ENCODE data around the gene SAMHD1. TPM values are rescaled to one million over a fixed set of nuclear protein-coding genes. Genes with fewer than 3 reads are reported as not detected.

Gene SAMHD1
- total RNA-seq, 3 donors from 2014 or later (not counting 1 experiment from before 2014, with no cell fraction given) = 237 to 279 (median 270) TPM

DNA sequence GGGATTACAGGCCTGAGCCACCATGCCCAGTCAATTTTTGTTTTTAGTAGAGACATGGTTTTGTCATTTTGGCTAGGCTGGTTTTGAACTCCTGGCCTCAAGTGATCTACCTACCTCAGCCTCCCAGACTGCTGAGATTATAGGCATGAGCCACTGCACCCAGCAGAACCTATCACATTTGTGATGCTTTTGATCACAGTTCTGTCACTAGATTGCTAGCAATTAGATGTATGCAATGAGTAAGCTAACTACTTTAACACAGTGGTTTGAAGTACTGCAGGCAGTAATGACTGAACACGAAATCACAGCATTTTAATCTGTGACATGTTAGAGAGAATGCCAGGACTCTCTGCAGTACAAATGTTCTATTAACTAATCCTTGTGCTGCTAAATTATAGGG is 19.6 kb upstream of the SAMHD1 start:
- H3K4me1 Mint-ChIP-seq = peaks cover 27 to 38% of the 10 kb centered on the region in 2 donors
- Histone ChIP-seq H3K4me1 (ENCODE audit: control insufficient read depth, insufficient read depth, low read length) (peaks cover 43% of the 10 kb centered on the region), H3K9me3 (ENCODE audit: control insufficient read depth, insufficient read depth, low read length) (no peaks in the 10 kb centered on the region), H3K4me3 (ENCODE audit: low read length) (no peak overlapping the region), H3K27me3 (ENCODE audit: control insufficient read depth, insufficient read depth, low read length) (no peaks in the 10 kb centered on the region), H3K36me3 (ENCODE audit: control insufficient read depth, insufficient read depth, low read length) (no peaks in the 10 kb centered on the region), H3K27ac (ENCODE audit: low read length) (no peak overlapping the region)
- TF ChIP-seq, protein P1, sequence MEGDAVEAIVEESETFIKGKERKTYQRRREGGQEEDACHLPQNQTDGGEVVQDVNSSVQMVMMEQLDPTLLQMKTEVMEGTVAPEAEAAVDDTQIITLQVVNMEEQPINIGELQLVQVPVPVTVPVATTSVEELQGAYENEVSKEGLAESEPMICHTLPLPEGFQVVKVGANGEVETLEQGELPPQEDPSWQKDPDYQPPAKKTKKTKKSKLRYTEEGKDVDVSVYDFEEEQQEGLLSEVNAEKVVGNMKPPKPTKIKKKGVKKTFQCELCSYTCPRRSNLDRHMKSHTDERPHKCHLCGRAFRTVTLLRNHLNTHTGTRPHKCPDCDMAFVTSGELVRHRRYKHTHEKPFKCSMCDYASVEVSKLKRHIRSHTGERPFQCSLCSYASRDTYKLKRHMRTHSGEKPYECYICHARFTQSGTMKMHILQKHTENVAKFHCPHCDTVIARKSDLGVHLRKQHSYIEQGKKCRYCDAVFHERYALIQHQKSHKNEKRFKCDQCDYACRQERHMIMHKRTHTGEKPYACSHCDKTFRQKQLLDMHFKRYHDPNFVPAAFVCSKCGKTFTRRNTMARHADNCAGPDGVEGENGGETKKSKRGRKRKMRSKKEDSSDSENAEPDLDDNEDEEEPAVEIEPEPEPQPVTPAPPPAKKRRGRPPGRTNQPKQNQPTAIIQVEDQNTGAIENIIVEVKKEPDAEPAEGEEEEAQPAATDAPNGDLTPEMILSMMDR (IDR thresholded peaks at IDR 0.05) = no peak
- intact Hi-C loops (cut with micrococcal nuclease) = no loop called here
- H3K4me3 Mint-ChIP-seq = no peak overlapping the region
- 75% methylated on average over 1 of the region's 1 CpG for WGBS (ENCODE audit: insufficient coverage)
- peak overlapping the region; percentile 78 to 79 for H3K27ac Mint-ChIP-seq
- DNase-seq = peak in 1 of 2 donors; percentile 4
- H3K27me3 Mint-ChIP-seq (ENCODE audit: low read depth in 2 of 2) = no peaks in the 10 kb centered on the region
- ATAC-seq = no peak
- H3K36me3 Mint-ChIP-seq = no peaks in the 10 kb centered on the region
- H3K9me3 Mint-ChIP-seq = no peaks in the 10 kb centered on the region

DNA sequence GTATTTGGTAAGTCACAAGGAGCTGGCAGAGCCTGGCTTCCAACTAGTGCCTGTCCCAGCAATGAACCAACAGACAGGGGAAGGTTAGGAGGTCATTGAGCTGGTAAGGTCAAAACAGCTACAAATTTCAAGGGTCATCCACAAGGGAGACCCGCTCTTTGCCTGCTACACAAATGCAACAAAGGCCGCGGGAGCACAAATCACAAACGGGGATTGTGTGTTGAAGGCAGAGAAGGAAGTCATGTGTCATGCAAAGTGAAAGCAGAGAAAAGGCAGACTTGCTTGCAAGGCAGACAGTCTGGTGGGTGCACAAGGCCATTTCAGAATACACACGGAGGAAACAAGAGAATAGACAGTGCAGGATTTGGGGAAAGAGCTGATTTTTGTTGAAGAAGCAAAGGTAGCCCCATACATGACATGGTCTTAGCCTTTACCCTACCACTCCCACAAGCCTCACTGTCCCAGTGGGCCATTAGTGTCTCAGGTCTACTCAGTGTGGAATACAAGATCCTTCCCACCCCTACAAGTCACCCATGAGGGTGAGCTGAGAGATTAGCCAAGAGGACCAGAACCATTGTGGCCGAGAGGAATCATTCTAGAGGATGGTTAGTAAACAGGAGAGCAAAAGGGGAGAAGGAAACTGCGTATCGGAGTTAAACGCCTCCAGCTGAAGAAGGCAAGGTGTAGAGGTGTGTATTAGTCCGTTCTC is 18.1 kb upstream of the SAMHD1 start:
- Histone ChIP-seq H3K9me3 (ENCODE audit: control insufficient read depth, insufficient read depth, low read length) (no peaks in the 10 kb centered on the region), H3K27ac (ENCODE audit: low read length) (peak overlapping the region; percentile 46), H3K4me1 (ENCODE audit: control insufficient read depth, insufficient read depth, low read length) (peaks cover 37% of the 10 kb centered on the region), H3K36me3 (ENCODE audit: control insufficient read depth, insufficient read depth, low read length) (no peaks in the 10 kb centered on the region), H3K27me3 (ENCODE audit: control insufficient read depth, insufficient read depth, low read length) (no peaks in the 10 kb centered on the region), H3K4me3 (ENCODE audit: low read length) (no peak overlapping the region)
- no peaks in the 10 kb centered on the region for H3K27me3 Mint-ChIP-seq (ENCODE audit: low read depth in 2 of 2)
- H3K27ac Mint-ChIP-seq = peak overlapping the region; percentile 79 to 83
- 67% methylated on average over 9 of the region's 10 CpGs for WGBS (ENCODE audit: insufficient coverage)
- peaks cover 27 to 38% of the 10 kb centered on the region in 2 donors for H3K4me1 Mint-ChIP-seq
- H3K4me3 Mint-ChIP-seq = peak overlapping the region; percentile 72
- TF ChIP-seq, protein P1 (IDR thresholded peaks at IDR 0.05) = no peak
- H3K36me3 Mint-ChIP-seq = no peaks in the 10 kb centered on the region
- intact Hi-C loops (cut with micrococcal nuclease) = no loop called here
- peak in 1 of 2 donors; percentile 70 for DNase-seq
- no peaks in the 10 kb centered on the region for H3K9me3 Mint-ChIP-seq
- peak; percentile 71 to 83 (median 73) for ATAC-seq

DNA sequence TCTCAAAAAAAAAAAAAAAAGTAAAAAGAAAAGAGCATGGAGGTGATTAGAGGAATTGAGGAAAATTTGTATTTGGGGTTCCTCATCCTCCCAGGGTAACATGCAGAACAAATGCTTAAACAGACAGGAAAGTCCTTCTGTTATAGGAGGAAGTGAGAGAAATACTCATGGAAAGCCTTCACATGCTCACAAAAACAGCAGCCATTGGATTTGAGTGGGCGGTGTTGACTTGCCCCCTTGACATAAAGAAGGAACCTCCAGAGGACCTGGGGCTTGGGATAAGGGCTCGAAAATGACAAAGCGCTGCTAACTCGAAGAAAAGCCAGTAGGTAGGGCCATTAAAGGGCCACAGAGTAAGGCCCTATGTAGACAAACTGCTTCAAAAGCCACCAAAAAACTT is 17.5 kb upstream of the SAMHD1 start:
- H3K4me3 Mint-ChIP-seq = peak overlapping the region; percentile 72
- Histone ChIP-seq H3K27ac (ENCODE audit: low read length) (peak overlapping the region; percentile 46), H3K4me1 (ENCODE audit: control insufficient read depth, insufficient read depth, low read length) (peaks cover 31% of the 10 kb centered on the region), H3K4me3 (ENCODE audit: low read length) (no peak overlapping the region), H3K9me3 (ENCODE audit: control insufficient read depth, insufficient read depth, low read length) (no peaks in the 10 kb centered on the region), H3K36me3 (ENCODE audit: control insufficient read depth, insufficient read depth, low read length) (no peaks in the 10 kb centered on the region), H3K27me3 (ENCODE audit: control insufficient read depth, insufficient read depth, low read length) (no peaks in the 10 kb centered on the region)
- no peaks in the 10 kb centered on the region for H3K9me3 Mint-ChIP-seq
- intact Hi-C loops (cut with micrococcal nuclease) = no loop called here
- 97% methylated on average over 4 of the region's 4 CpGs for WGBS (ENCODE audit: insufficient coverage)
- no peaks in the 10 kb centered on the region for H3K36me3 Mint-ChIP-seq
- H3K27ac Mint-ChIP-seq = peak overlapping the region; percentile 79 to 83
- H3K4me1 Mint-ChIP-seq = peaks cover 27 to 38% of the 10 kb centered on the region in 2 donors
- ATAC-seq (no peak), DNase-seq (no peak)
- TF ChIP-seq, protein P1 (IDR thresholded peaks at IDR 0.05) = no peak
- H3K27me3 Mint-ChIP-seq (ENCODE audit: low read depth in 2 of 2) = no peaks in the 10 kb centered on the region

Measured in natural killer cell (primary cell).